Measurements from ENCODE around the gene PDE4D.

The PDE4D gene

GRCh38 chr5:59287361-59287760 is 606.2 kb downstream of the PDE4D start:
- DNase-seq (ENCODE audit: low read depth in 2 of 2), result no peak

- DNase-seq (ENCODE audit: low read depth in 2 of 2), result no peak
Observed at GRCh38 chr5:59286510-59286909, 607.0 kb downstream of the PDE4D start.

GRCh38 chr5:59285300-59286016 is 608.1 kb downstream of the PDE4D start:
- DNase-seq (ENCODE audit: low read depth in 2 of 2), result no peak

GRCh38 chr5:59282726-59283125 is 610.8 kb downstream of the PDE4D start:
- DNase-seq (ENCODE audit: low read depth in 2 of 2), result no peak

DNA sequence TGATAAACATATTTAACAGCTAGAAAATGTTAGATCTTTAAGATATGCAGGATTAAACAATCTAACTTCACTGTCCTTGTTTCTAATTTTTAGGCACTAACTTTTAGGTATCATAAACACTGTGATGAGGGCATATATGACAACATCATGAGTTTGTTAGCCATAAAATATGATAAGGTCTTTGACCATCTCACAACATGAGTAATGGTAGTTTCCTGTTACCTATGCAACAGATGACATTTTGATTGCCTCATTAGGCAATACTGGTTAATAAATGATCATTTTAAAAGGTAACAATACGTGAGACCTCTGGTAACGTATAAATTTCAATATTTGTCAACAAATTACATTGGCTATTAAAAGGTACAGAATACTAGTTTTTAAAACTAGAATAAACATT is 613.5 kb downstream of the PDE4D start:
- DNase-seq (ENCODE audit: low read depth in 2 of 2), result no peak

DNA sequence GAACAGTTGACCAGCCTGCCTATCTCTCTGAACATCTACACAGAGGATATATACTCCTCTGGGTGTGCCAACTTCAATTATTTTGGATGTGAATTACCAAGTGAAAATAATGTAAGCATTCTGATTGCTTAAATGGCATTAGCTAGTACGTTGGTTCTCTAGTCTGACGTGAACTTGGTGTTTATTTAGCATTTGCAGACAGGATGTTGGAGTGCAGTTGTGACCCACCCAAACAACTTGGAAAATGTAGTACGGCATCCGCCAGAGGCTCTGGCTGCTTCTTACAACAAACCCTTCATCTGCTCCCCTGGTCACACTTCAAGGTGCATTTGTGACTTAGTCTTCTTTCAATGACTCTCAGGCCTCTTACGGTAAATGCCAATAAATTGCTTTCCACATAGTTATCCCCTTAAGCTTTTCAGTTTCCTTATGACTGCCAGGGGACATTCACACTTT is 616.6 kb downstream of the PDE4D start:
- no peak for DNase-seq (ENCODE audit: low read depth in 2 of 2)

DNA sequence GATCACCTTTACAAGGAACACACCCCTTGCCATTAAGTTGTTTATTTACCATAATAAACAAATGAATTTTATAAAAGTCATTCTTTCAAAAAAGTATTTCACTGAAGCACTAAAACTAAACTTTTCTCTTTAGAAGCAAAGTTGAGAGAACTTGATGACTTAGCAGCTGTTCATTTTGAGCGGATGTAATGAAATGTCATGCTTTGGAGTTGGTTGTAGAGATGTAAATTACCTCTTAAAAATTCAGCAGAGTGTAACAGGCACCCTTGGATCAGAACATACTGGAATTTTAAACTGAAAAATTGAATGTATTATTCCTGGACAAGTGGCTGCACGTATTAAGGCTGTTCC is 617.2 kb downstream of the PDE4D start:
- no peak for DNase-seq (ENCODE audit: low read depth in 2 of 2)

DNA sequence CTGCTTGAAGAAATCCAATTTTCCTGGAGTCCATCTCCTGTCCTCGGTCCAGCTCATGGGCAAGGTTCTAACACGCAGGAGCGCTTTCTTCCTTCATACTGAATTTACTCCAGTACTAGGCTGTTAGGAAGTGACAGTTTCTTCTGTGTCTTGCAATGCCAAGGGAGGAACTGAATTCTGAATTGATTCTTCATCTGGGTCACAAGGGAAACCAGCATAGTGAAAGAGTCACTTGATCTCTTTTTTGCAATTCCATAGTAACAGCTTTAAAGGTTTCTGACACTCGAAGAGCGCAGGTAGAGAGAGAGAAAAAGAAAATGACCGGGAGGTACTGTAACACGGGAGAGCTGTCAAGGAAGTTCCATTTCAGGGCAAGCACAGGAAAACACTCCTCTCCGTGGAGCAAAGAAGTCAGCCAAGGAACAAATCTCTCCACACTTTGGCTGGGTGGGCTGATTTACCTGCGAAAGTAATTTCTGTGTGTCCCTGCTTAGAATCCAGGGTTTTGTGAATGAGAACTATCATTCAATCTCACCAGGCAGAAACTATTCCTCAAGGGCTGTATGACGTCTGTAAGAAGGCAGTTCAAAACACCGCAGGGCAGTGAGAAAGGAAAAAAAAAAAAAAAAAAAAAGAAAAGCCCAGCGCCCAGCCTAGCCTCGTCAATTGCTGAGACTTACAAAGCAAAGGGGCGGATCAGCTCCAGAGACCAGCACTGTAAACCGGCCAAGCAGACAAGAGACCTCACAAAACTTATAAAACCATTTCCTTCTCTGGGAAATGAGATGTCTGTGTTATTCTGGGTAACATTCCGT is 617.8 kb downstream of the PDE4D start:
- no peak for DNase-seq (ENCODE audit: low read depth in 2 of 2)

GRCh38 chr5:59275170-59275509 is 618.4 kb downstream of the PDE4D start:
- DNase-seq (ENCODE audit: low read depth in 2 of 2), result no peak

- no peak for DNase-seq (ENCODE audit: low read depth in 2 of 2)
Observed at GRCh38 chr5:59274106-59274636, 619.4 kb downstream of the PDE4D start.

DNA sequence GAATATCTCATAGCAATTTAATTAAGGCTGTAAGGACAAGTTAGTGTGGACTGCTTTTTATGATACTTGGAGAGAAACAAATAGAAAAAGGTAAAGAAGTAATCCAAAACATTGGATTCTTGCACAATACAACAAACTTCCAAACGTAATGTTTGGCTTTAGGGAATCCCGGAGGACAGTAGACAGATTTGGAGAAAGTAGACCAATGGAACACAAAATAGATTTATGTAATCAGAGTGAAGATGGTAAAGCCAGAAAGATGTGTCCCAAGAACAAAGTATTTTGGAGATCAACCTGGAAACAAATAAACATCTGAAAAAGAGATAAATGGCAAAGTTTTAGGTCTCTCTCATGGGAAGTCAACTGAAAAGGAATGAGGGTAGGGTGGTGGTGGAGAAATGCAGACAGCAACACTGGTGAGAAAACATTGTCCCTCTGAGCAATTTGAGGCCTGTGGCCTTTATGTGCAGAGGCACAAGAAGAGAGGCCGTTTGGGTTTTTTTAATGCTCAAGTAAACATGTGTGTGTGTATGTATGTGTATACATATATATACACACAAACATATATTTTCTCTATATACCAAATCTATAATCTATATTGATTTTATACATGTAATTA is 620.6 kb downstream of the PDE4D start:
- DNase-seq (ENCODE audit: low read depth in 2 of 2), result no peak

- DNase-seq (ENCODE audit: low read depth in 2 of 2), result no peak
Observed at GRCh38 chr5:59268756-59269415, 624.6 kb downstream of the PDE4D start.

DNA sequence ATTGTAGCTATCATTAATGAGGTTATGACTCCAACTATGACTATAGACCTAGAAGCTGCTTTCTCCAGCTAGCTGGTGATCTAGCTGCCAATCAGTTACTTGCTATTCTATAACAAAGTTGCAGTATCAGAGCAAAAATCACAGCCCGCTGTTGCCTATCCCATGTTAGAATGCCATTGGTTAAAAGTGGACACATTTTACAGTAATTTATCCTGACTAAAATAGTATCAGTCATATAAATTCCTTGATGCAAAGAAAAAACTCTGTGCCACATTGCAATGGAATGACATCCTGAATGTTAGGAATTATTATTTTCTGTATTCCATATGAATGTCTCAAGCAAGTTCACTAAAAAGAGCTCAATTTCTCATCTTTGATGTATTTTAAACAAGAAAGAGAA is 626.5 kb downstream of the PDE4D start:
- DNase-seq (ENCODE audit: low read depth in 2 of 2), result no peak

GRCh38 chr5:59266410-59266809 is 627.1 kb downstream of the PDE4D start:
- DNase-seq (ENCODE audit: low read depth in 2 of 2), result no peak

DNA sequence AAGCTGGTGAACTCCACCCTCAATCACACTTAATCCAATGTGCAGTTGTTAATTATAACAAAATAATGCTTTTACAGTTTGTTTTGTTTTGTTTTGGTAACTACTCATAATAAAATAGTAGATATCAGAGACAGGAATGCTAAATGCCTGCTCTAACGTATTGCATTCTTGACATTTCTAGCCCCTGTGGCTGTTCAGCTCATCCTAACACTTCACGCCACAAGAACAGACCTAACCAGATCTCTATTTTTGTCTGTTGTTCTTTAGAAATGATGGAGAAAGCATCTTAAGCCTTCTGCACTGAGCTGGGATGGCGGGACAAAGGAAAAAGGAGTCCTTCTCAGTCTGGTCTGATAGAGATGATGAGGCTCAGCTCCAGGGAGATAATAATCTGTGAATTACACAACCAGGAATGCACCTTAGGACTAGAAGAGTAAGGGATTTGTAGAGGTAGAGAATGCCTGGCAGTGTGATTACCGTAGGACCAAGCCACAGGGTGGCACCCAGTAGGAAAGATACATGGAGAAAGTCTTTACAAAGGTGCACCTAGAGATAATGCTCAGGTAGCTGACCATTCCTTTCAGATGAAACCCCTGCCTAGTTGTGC is 628.8 kb downstream of the PDE4D start:
- DNase-seq (ENCODE audit: low read depth in 2 of 2), result no peak

GRCh38 chr5:59264013-59264412 is 629.5 kb downstream of the PDE4D start:
- no peak for DNase-seq (ENCODE audit: low read depth in 2 of 2)

- no peak for DNase-seq (ENCODE audit: low read depth in 2 of 2)
Observed at GRCh38 chr5:59261969-59262368, 631.6 kb downstream of the PDE4D start.

DNA sequence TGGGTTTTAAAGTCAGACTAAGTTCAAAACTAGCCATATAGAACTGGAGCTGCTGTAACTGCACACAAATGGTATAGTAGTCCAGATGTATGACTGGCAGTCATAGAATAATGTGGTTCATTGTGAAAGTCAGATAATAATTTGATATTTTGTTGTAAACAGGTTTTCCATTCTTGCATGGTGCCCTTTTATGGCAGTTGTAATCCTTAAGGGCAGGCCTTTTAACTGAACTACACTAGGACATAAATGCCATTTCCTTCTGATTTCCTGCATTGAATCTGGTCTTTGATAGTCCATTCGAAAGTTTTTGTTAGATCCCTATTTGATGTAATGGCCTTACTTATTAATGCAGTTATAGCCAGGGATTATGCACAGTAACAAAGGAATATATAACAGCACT is 632.6 kb downstream of the PDE4D start:
- no peak for DNase-seq (ENCODE audit: low read depth in 2 of 2)

- no peak for DNase-seq (ENCODE audit: low read depth in 2 of 2)
Observed at GRCh38 chr5:59260200-59260599, 633.3 kb downstream of the PDE4D start.

- DNase-seq (ENCODE audit: low read depth in 2 of 2), result no peak
Observed at GRCh38 chr5:59259237-59259636, 634.3 kb downstream of the PDE4D start.

DNA sequence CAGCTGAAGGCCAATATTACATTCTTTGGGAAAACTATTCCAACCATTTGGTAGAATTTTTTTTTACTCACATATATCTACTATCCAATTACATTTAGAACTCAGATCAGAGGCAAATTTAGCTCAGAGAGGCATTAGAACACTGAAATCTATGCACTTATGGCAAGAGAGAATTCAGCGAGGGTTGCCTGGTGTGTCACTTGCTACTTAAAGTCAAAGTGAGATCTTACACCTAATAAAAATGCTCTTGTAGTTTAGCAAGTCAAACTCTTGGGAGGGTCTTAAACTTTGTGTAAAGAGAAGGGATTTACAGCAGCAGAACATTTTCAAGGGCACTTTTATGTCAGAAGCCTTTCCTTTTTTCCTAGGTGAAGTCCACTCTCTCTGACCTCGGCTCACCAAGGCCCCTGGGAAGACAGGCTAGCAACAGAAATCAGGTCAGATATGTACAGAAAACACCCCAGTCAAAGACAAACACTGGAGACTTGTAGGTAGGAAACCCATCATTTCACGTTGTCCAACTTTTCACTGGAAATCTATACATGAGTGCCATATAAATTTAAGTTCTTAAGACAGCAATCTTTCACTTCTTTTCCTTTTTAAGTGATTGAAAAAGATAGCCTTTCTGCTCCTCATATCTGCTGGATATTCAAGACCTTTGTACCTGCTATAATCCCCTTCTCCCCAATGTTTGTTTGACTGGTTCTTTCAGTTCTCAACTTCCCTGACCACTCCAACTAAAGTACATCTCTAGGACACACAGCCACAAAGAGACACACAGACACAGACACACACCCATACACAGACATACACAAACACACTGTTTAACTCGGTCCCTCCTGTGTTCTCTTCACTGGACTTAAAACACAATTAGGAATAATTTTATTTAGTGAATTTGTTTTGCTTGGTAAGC is 635.8 kb downstream of the PDE4D start:
- DNase-seq (ENCODE audit: low read depth in 2 of 2), result no peak

Data from stimulated activated CD8-positive, alpha-beta memory T cell treated with anti-CD3 and anti-CD28 coated beads, Interleukin-7, amount 100 ng/mL, for 1 hour (primary cell).